Measurements from ENCODE around the gene FBXW11. TPM values are rescaled to one million over a fixed set of nuclear protein-coding genes. Genes with fewer than 3 reads are reported as not detected.

FBXW11 gene
- total RNA-seq, 1 experiment from 2014 or later, result 85.3 TPM

GRCh38 chr5:171927345-171927941 is 79.0 kb downstream of the FBXW11 start:
- H3K4me3 Mint-ChIP-seq, result no peak overlapping the region
- peak; percentile 64 for TF ChIP-seq CTCF (conservative IDR thresholded peaks at IDR 0.05)
- Histone ChIP-seq H2BK20ac (ENCODE audit: low read depth, low read length, poor library complexity, severe bottlenecking) (no peak overlapping the region), H3K4me1 (ENCODE audit: insufficient read depth, low read length) (no peaks in the 10 kb centered on the region), H3K27me3 (ENCODE audit: insufficient read depth, low read length) (no peaks in the 10 kb centered on the region), H3K79me2 (ENCODE audit: insufficient read depth, low read length) (peaks cover 35% of the 10 kb centered on the region; the same call in 1 of the 2 replicates), H3T11ph (ENCODE audit: low read length) (no peak overlapping the region), H3K18ac (ENCODE audit: insufficient read length, low read depth, low read length) (no peak overlapping the region), H3K4ac (ENCODE audit: low read depth, low read length) (no peak overlapping the region), H3K23me2 (ENCODE audit: insufficient read length, low read depth, low read length, poor library complexity, severe bottlenecking) (no peaks in the 10 kb centered on the region), H3K27ac (ENCODE audit: insufficient read length, low read depth, low read length) (no peak overlapping the region), H4K5ac (ENCODE audit: insufficient read length, low read depth, low read length) (no peak overlapping the region), H3K79me1 (ENCODE audit: insufficient read depth, low read depth, low read length, poor library complexity, severe bottlenecking) (peaks cover 6% of the 10 kb centered on the region), H2BK120ac (ENCODE audit: low read depth, low read length, poor library complexity, severe bottlenecking) (no peak overlapping the region), H3K9ac (ENCODE audit: extremely low read depth, insufficient read length, low read length) (no peak overlapping the region), H4K91ac (ENCODE audit: insufficient read length, low read depth, low read length) (no peak overlapping the region), H4K20me1 (ENCODE audit: control insufficient read depth, insufficient read depth, insufficient read length) (no peaks in the 10 kb centered on the region), H3K9me3 (ENCODE audit: control insufficient read depth, low read depth, low read length) (no peaks in the 10 kb centered on the region), H2BK12ac (ENCODE audit: insufficient read length, low read depth, low read length) (no peak overlapping the region), H4K8ac (replicated peaks; ENCODE audit: insufficient read length, low read depth, low read length) (no peak overlapping the region), H2AK5ac (ENCODE audit: insufficient read length, low read length) (no peak overlapping the region), H3K23ac (ENCODE audit: insufficient read length, low read depth, low read length) (no peak overlapping the region), H3K4me2 (ENCODE audit: insufficient read depth, insufficient read length, low read length) (no peak overlapping the region), H3K14ac (ENCODE audit: insufficient read depth, low read length) (no peak overlapping the region), H2BK5ac (ENCODE audit: insufficient read length, low read length) (no peak overlapping the region), H2AFZ (ENCODE audit: low read length) (no peak overlapping the region), H2BK15ac (ENCODE audit: low read depth, low read length) (no peak overlapping the region), H3K56ac (ENCODE audit: insufficient read length, low read depth, low read length) (no peak overlapping the region)
- peaks cover 6 to 8% of the 10 kb centered on the region in 2 experiments; a peak in 4 of 5 replicates for H3K9me3 Mint-ChIP-seq
- H3K27ac Mint-ChIP-seq, result peak overlapping the region in 1 of 3 experiments; percentile 47; a peak in 1 of 7 replicates
- no peaks in the 10 kb centered on the region; the same call in 1 of the 2 replicates for H3K27me3 Mint-ChIP-seq (ENCODE audit: low read depth)
- no peak for DNase-seq
- no CpG with 5 or more reads among the region's 3 CpGs for WGBS (ENCODE audit: extremely low coverage, insufficient read length, low lambda C conversion rate)
- peaks cover 12 to 29% (median 26%) of the 10 kb centered on the region in 3 experiments for H3K36me3 Mint-ChIP-seq (ENCODE audit: insufficient read depth in 1 of 3, low read depth in 3 of 3)
- peaks cover 40 to 51% of the 10 kb centered on the region in 2 experiments for H3K4me1 Mint-ChIP-seq
